ENCODE data around the gene ADGRA1. TPM values are rescaled to one million over a fixed set of nuclear protein-coding genes. Genes with fewer than 3 reads are reported as not detected.

The ADGRA1 gene
- total and polyA plus RNA-seq, 2 donors (not counting 3 experiments of a cell fraction or from before 2014, with no cell fraction given) = not detected

DNA sequence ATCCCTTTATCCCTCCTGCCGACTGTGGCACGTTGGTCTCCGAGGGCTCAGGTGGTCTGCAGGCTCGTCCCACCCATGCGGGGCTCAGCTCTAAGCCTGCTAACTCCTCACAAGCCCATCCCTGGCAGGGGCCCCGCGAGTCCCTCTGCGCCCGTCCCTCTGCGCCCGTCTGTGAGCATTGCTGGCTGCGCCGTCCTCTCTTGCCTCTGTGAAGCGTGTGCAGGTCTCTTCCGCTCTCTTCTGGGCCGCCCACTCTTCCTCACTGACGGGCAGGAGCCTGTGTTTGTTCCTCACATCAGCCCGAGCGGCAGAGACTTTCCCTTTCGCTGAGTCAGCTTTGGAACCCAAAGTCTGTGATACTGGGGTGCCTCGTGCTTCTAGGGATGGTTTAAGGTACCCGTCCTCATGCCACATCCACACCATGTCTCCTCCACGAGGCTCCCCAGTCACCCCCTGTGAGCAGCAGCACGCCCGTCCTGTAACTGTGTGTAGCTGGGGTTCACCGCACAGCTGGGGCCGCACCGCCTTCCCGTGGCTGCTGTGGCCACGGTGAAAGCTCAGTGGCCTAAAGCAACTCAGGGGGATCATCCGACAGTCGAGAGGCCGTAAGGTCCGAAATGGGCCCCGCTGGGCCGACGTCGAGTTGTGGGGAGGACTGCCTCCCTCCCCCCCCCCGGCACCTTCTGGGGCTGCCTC is 35.5 kb downstream of the ADGRA1 start:
- no peak for FAIRE-seq
- no peak for DNase-seq (ENCODE audit: low read depth, low spot score)
- H3K79me2 ChIP-seq (ENCODE audit: control insufficient read depth, insufficient read depth, low read length) = no peaks in the 10 kb centered on the region
- H3K4me1 ChIP-seq (ENCODE audit: control insufficient read depth, extremely low read depth, insufficient read depth, low read length) = no peaks in the 10 kb centered on the region
- ChIA-PET CTCF (no interaction called here), POLR2A (no interaction called here)
- intact Hi-C loops (cut with micrococcal nuclease) = no loop called here
- H3K4me3 ChIP-seq (replicated peaks in 1 of 3; ENCODE audit: insufficient read depth in 1 of 3, low read depth in 1 of 3, low read length in 3 of 3) = no peak overlapping the region
- no peak for TF ChIP-seq MYC (IDR thresholded peaks at IDR 0.05; ENCODE audit: low read depth, low read length)
- no peak for TF ChIP-seq GATA2 (IDR thresholded peaks at IDR 0.05; ENCODE audit: insufficient read depth, insufficient read length, low read depth, low read length)
- TF ChIP-seq EZH2 (IDR thresholded peaks at IDR 0.05; ENCODE audit: borderline replicate concordance, low read depth, low read length, severe bottlenecking) = no peak
- TF ChIP-seq POLR2AphosphoS5 (IDR thresholded peaks at IDR 0.05; ENCODE audit: insufficient read depth, low read depth, low read length) = no peak
- TF ChIP-seq, protein P1, sequence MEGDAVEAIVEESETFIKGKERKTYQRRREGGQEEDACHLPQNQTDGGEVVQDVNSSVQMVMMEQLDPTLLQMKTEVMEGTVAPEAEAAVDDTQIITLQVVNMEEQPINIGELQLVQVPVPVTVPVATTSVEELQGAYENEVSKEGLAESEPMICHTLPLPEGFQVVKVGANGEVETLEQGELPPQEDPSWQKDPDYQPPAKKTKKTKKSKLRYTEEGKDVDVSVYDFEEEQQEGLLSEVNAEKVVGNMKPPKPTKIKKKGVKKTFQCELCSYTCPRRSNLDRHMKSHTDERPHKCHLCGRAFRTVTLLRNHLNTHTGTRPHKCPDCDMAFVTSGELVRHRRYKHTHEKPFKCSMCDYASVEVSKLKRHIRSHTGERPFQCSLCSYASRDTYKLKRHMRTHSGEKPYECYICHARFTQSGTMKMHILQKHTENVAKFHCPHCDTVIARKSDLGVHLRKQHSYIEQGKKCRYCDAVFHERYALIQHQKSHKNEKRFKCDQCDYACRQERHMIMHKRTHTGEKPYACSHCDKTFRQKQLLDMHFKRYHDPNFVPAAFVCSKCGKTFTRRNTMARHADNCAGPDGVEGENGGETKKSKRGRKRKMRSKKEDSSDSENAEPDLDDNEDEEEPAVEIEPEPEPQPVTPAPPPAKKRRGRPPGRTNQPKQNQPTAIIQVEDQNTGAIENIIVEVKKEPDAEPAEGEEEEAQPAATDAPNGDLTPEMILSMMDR (IDR thresholded peaks at IDR 0.05; ENCODE audit: extremely low read depth in 1 of 2, insufficient read depth in 1 of 2, low read depth in 1 of 2, low read length in 2 of 2) = no peak
- TF ChIP-seq, protein P2, sequence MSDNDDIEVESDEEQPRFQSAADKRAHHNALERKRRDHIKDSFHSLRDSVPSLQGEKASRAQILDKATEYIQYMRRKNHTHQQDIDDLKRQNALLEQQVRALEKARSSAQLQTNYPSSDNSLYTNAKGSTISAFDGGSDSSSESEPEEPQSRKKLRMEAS (IDR thresholded peaks at IDR 0.05; ENCODE audit: insufficient read depth, insufficient read length) = no peak
- no peak for TF ChIP-seq JUN (IDR thresholded peaks at IDR 0.05; ENCODE audit: borderline replicate concordance, insufficient read depth, insufficient read length, low read depth)
- TF ChIP-seq POLR2A (IDR thresholded peaks at IDR 0.05; ENCODE audit: low read depth, low read length) = no peak
- TF ChIP-seq FOS (IDR thresholded peaks at IDR 0.05; ENCODE audit: borderline replicate concordance, insufficient read depth, low read length) = no peak
- BruUV-seq (replicated peaks) = no TSS peak
- no peaks in the 10 kb centered on the region for H3K9me3 ChIP-seq (replicated peaks; ENCODE audit: control insufficient read depth, insufficient read depth, low read length)
- H4K20me1 ChIP-seq (replicated peaks; ENCODE audit: control insufficient read depth, extremely low read depth, insufficient read depth, low read length) = no peaks in the 10 kb centered on the region
- dilution Hi-C loops (cut with MboI; ENCODE audit: extremely low pct_ligation_motif_present, low sequenced_read_pairs) = no loop called here
- no peaks in the 10 kb centered on the region for H3K9me1 ChIP-seq (replicated peaks; ENCODE audit: control insufficient read depth, extremely low read depth, insufficient read depth, low read length)
- no peak overlapping the region for H2AFZ ChIP-seq (ENCODE audit: low read depth, low read length)
- no peaks in the 10 kb centered on the region for H3K27me3 ChIP-seq (ENCODE audit: control insufficient read depth in 2 of 2, insufficient read depth in 2 of 2, low read length in 2 of 2)
- H3K4me2 ChIP-seq (ENCODE audit: insufficient read depth, low read length) = no peak overlapping the region
- no peak overlapping the region for H3K27ac ChIP-seq (ENCODE audit: insufficient read depth, low read depth, low read length)
- no peak overlapping the region for H3K9ac ChIP-seq (replicated peaks; ENCODE audit: extremely low read depth, insufficient read depth, low read length)
- no peaks in the 10 kb centered on the region for H3K36me3 ChIP-seq (ENCODE audit: control insufficient read depth in 2 of 2, extremely low read depth in 1 of 2, insufficient read depth in 2 of 2, low read length in 2 of 2)
